Measurements from ENCODE around the gene KIF26B. TPM values are rescaled to one million over a fixed set of nuclear protein-coding genes. Genes with fewer than 3 reads are reported as not detected.

KIF26B gene
- total RNA-seq, 1 experiment from 2014 or later, result 0.04 TPM

DNA sequence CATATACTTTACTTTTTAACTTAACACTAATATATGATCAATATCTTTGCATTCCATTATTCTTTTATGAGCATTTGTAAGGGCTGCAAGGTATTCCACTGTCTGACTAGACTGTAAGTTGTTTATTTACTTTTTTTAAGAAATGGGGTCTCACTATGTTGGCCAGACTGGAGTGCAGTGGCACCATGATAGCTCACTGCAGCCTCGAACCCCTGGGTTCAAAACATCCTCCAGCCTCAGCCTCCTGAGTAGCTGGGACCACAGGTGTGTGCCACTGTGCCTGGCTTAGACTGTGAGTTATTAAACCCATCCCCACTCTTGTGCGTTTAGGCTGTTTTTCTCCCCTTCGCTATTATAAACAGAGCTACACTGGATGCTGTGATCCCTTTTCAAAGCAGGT, 6.7 kb upstream of the KIF26B start:
- Histone ChIP-seq H2AFZ (ENCODE audit: low read length) (no peak overlapping the region), H3K27me3 (ENCODE audit: low read length) (peaks cover 61% of the 10 kb centered on the region), H3K79me2 (ENCODE audit: low read length) (no peaks in the 10 kb centered on the region), H3K4me2 (ENCODE audit: low read length) (no peak overlapping the region), H3F3A (ENCODE audit: low read length, unreplicated experiment) (no peaks in the 10 kb centered on the region), H3K4me3 (ENCODE audit: low read length) (no peak overlapping the region), H3K4me1 (ENCODE audit: insufficient read depth, low read length) (no peaks in the 10 kb centered on the region), H3K36me3 (ENCODE audit: low read depth, low read length) (no peaks in the 10 kb centered on the region), H3K27ac (ENCODE audit: low read length) (no peak overlapping the region), H3K9me3 (ENCODE audit: low read length) (no peaks in the 10 kb centered on the region), H3K9me2 (replicated peaks; ENCODE audit: low read length) (no peaks in the 10 kb centered on the region), H4K20me1 (ENCODE audit: low read length) (no peaks in the 10 kb centered on the region), H3K9ac (ENCODE audit: low read length) (no peak overlapping the region)
- POLR2A ChIA-PET (ENCODE audit: unreplicated experiment), result interaction anchor here (0.6 kb wide), 1 partner anchor 805 kb away, joined by 5 read pairs; no protein-coding TSS in a partner anchor
- no TSS peak for BruUV-seq (replicated peaks)
- DNase-seq (no peak), ATAC-seq (no peak)
- intact Hi-C loops (cut with micrococcal nuclease), result no loop called here
- TF ChIP-seq, protein P1, sequence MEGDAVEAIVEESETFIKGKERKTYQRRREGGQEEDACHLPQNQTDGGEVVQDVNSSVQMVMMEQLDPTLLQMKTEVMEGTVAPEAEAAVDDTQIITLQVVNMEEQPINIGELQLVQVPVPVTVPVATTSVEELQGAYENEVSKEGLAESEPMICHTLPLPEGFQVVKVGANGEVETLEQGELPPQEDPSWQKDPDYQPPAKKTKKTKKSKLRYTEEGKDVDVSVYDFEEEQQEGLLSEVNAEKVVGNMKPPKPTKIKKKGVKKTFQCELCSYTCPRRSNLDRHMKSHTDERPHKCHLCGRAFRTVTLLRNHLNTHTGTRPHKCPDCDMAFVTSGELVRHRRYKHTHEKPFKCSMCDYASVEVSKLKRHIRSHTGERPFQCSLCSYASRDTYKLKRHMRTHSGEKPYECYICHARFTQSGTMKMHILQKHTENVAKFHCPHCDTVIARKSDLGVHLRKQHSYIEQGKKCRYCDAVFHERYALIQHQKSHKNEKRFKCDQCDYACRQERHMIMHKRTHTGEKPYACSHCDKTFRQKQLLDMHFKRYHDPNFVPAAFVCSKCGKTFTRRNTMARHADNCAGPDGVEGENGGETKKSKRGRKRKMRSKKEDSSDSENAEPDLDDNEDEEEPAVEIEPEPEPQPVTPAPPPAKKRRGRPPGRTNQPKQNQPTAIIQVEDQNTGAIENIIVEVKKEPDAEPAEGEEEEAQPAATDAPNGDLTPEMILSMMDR (conservative IDR thresholded peaks at IDR 0.05; ENCODE audit: low read depth, low read length), result no peak
- TF ChIP-seq EZH2phosphoT487 (IDR thresholded peaks at IDR 0.05; ENCODE audit: borderline replicate concordance, low read length) (no peak), EZH2 (IDR thresholded peaks at IDR 0.05; ENCODE audit: low read length, unreplicated experiment) (no peak)
- CTCF ChIA-PET, result interaction anchor here (0.6 kb wide), 1 partner anchor 9 kb away, joined by 3 read pairs; no protein-coding TSS in a partner anchor

GRCh38 chr1:245148861-245149260, 5.9 kb upstream of the KIF26B start:
- CTCF ChIA-PET, result interaction anchor here (0.6 kb wide), 1 partner anchor 8 kb away, joined by 3 read pairs; no protein-coding TSS in a partner anchor
- BruUV-seq (replicated peaks), result no TSS peak

More at GRCh38 chr1:245148861-245149260, 5.9 kb upstream of the KIF26B start:
- ATAC-seq (no peak), DNase-seq (no peak)
- no peak overlapping the region for H3K4me2 ChIP-seq (ENCODE audit: low read length)
- POLR2A ChIA-PET (ENCODE audit: unreplicated experiment), result no interaction called here
- no peaks in the 10 kb centered on the region for H3F3A ChIP-seq (ENCODE audit: low read length, unreplicated experiment)
- no peak overlapping the region for H3K27ac ChIP-seq (ENCODE audit: low read length)
- intact Hi-C loops (cut with micrococcal nuclease), result no loop called here
- no peaks in the 10 kb centered on the region for H4K20me1 ChIP-seq (ENCODE audit: low read length)
- H3K9me2 ChIP-seq (replicated peaks; ENCODE audit: low read length), result no peaks in the 10 kb centered on the region
- H3K9ac ChIP-seq (ENCODE audit: low read length), result no peak overlapping the region
- H3K4me3 ChIP-seq (ENCODE audit: low read length), result no peak overlapping the region
- peaks cover 8% of the 10 kb centered on the region for H3K4me1 ChIP-seq (ENCODE audit: insufficient read depth, low read length)
- H3K27me3 ChIP-seq (ENCODE audit: low read length), result peaks cover 64% of the 10 kb centered on the region
- no peaks in the 10 kb centered on the region for H3K36me3 ChIP-seq (ENCODE audit: low read depth, low read length)
- no peak overlapping the region for H2AFZ ChIP-seq (ENCODE audit: low read length)
- no peaks in the 10 kb centered on the region for H3K9me3 ChIP-seq (ENCODE audit: low read length)
- no peak for TF ChIP-seq EZH2 (IDR thresholded peaks at IDR 0.05; ENCODE audit: low read length, unreplicated experiment)
- TF ChIP-seq EZH2phosphoT487 (IDR thresholded peaks at IDR 0.05; ENCODE audit: borderline replicate concordance, low read length), result no peak
- TF ChIP-seq, protein P1 (conservative IDR thresholded peaks at IDR 0.05; ENCODE audit: low read depth, low read length), result no peak
- no peaks in the 10 kb centered on the region for H3K79me2 ChIP-seq (ENCODE audit: low read length)
